ENCODE data around the gene ZNF385B. TPM values are rescaled to one million over a fixed set of nuclear protein-coding genes. Genes with fewer than 3 reads are reported as not detected.

ZNF385B gene
- total RNA-seq, 2 donors from 2014 or later = 0.61 to 1.2 TPM

DNA sequence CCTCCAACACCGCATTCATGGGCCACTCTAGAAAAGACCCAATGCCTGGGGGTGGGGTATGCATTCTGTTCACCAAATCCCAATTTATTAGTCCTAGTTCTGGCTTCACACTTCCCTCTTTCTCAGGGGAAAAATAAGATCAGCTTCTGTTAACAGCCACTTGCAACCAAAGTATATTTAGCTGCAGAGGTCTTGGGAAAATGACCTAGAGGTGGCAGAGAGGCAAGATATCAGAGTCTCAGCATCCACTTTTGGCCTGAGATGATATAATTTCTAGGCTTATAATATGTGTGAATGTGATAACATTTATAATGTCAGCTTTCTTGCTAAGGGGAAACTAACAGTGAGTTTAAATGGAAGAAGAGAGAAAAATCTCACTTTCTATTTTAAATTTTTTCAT is 89.1 kb downstream of the ZNF385B start:
- intact Hi-C loops (cut with DNase I, micrococcal nuclease) = no loop called here
- ATAC-seq (no peak), DNase-seq (no peak)

DNA sequence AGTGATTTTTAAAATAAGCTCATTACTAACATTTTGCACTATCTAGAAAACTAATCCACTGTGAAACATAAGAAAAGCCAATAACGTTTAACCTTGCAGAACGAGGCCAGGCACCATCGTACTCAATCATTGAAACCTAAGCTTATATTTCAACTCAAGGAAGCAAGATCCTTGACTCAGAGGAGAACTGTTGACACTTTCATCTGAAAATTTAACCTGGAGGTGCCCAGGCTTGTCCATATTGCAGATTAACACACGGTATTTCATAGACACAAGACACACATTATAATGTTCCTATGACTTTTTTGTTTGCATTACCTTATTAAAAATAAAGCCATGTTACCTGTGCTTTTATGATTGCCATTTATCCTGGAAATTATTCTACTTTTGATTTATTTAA is 89.6 kb downstream of the ZNF385B start:
- intact Hi-C loops (cut with DNase I, micrococcal nuclease) = no loop called here
- DNase-seq (no peak), ATAC-seq (no peak)

DNA sequence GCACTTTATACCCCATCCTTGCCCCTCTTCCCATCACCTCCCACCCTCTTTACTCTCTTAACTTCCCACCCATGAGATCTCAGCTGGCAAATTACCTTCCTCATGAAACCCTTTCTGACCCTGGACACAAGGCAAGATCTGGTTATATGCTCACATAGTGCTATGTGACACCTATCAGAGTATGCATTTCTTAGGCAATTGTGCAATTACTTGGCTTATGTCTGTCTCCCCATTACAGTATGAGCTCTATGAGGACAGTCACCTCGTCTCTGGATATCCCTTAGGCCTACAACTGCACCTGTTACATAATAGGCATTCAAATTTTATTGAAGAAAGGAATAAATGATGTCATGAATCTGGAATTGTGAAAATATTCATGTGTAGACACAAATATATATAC is 91.4 kb downstream of the ZNF385B start:
- ATAC-seq (no peak), DNase-seq (no peak)
- intact Hi-C loops (cut with DNase I, micrococcal nuclease) = no loop called here

DNA sequence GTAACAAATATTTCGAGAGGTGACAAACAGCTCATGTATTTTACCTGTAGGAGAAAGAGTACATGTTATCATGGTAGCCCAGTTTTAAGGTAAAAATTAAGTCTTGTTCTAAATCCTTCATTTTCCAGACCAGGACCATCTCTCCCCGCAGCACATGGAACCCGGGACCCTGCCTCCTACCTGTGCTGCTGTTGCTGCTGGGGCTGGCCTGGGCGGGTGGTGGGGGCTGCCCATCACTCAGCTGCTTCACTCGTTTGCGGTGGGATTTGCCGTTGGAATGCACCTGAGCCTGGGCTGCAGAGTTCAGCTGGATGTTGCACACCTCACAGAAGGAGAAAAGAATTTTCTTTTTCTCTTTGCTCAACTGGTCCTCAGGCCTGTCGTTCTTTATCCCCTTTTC is 92.1 kb downstream of the ZNF385B start:
- intact Hi-C loops (cut with DNase I, micrococcal nuclease) = no loop called here
- DNase-seq (no peak), ATAC-seq (no peak)

DNA sequence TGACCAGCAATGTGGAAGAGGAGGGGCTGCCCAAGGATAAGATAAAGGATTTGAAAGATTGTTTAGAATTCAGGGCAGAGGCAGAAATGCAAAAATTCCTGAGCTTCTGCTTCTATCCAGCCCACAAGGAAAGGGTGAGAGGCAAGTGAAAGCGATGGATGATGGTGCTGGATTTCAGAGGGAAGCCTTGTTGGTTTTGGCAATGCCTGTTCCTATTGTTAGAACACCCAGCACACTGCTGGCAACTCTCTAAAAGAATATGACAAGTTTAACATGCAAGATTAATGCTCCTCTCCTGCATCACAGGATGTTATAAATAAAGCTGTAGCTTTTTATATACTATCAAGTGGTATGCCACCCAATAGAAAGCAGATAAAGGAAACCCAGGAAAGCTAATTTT is 92.6 kb downstream of the ZNF385B start:
- DNase-seq (no peak), ATAC-seq (no peak)
- intact Hi-C loops (cut with DNase I, micrococcal nuclease) = no loop called here

DNA sequence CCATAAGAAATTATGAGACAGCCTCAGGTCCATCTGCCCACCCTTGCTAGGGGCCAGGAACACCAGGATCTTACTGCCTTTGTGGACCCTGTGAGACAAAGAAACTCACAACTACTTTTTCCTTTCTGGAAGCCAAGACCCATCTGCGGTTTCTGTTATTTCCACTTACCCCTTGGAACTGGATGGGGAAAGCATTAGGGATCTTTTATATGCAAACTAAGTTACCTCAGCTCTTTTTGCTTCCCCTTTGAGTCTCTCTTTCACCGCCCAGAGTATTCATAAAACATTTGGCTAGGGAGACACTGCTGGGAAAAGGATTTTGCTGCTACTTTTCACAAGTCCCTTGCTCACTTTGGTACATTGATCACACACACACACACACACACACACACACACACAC is 95.7 kb downstream of the ZNF385B start:
- DNase-seq (no peak), ATAC-seq (no peak)
- intact Hi-C loops (cut with DNase I, micrococcal nuclease) = no loop called here

DNA sequence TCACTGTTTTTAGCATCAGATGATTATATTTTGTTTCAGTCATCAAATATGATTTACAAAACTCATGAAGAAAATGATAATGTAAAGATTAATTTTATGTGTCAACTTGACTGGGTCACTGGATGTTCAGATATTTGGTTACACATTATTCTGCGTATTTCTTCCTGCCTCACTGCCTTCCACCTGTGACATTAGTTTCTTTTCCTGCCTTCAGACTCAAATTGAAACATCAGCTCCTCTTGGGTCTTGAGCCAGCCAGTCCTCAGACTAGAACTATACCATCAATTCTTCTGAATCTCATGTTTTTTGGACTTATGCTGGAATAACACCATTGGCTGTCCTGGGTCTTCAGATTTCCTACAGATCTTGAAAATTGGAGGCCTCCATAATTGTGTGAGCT is 96.7 kb downstream of the ZNF385B start:
- no peak for DNase-seq
- intact Hi-C loops (cut with DNase I, micrococcal nuclease) = no loop called here
- ATAC-seq = no peak

DNA sequence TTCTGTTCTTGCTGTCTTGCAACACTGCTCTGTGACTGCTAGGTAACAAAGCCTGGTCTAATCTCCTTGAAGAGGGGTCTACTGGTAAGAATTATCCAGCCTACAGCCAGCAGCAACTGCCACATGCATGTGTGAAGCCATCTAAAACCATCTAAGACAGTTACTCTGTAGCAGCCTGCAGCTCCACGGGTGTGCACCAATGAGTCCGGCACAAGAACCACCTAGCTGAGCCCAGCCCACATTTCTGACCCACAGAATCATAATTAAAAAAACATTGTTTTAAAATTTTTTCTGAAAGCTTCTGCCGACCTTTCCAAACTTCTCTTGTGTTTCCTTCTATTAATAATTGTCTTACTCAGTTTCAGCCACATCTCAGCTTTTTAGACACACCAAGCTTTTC is 102.8 kb downstream of the ZNF385B start:
- intact Hi-C loops (cut with DNase I, micrococcal nuclease) = no loop called here
- DNase-seq (no peak), ATAC-seq (no peak)

DNA sequence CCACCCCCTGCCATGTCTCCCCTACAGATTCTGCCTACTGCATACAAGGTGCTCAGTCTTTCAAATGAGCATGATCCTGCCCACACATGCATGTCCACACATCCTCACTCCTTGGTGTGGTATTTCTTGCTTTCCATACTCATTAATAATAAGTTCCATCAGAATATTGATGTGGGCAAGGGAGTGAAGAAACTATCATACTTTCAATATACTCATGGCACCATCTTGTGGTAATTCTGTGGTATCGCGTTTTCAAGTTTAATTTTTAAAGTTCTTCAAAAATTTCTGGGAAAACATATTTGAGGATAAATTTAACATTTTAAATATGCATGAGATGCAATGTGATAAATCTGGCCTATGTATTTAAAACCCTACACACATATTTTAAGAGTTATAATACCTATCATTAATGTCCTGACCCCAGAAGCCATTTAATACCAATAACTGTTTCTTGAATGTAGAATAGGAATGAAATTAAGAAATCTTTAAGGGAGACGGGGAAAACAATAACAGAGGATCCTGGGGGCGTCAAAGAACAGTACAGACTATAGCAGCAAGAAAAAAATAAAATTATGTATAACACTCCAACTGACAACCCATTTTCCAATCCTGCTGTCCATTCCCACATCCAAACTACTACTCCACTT is 110.1 kb downstream of the ZNF385B start:
- intact Hi-C loops (cut with DNase I, micrococcal nuclease) = loop anchor here in 1 of 2 donors (5.0 kb wide), 2 partner anchors 329 to 534 kb away; no protein-coding TSS in a partner anchor
- no peak for DNase-seq

DNA sequence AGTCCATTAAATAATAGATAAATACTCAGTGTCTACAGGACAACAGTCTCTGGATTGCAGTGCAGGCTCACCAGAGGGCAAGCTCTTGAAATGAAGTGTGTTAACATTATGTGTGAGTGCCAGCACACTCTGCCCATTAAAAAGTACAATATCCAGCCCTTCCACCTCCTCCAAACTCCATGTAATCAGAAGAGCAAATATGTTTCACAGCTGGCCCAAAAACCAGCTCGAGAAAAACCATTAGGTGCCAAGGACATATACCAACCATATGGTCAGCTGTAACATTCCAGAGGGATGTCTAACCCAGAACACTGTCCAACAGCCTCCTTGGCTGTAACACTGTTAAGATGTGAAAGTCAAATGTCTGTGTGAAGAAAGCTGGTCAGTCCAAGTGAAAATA is 112.2 kb downstream of the ZNF385B start:
- ATAC-seq (no peak), DNase-seq (no peak)
- intact Hi-C loops (cut with DNase I, micrococcal nuclease) = no loop called here

More for the DNA sequence above, 110.1 kb downstream of the ZNF385B start:
- ATAC-seq = no peak

DNA sequence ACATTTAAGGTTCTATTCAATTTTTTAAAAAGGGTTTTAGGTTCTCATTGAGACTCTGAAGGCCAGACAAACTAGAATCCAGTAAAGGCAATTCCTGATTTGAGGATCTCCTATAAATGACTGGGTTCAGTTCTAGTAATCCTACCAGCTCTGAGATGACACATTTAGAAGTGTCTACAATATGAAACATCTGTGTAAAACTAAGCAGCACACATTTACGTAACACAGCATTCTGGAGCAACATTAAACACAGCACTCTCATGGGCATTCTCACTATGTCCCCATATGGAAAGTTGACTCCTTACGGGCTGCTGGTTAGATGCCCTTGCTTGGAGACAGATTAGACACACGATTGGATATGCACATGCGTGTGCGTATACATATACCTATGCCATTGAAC is 114.4 kb downstream of the ZNF385B start:
- ATAC-seq (no peak), DNase-seq (no peak)
- intact Hi-C loops (cut with DNase I, micrococcal nuclease) = no loop called here

DNA sequence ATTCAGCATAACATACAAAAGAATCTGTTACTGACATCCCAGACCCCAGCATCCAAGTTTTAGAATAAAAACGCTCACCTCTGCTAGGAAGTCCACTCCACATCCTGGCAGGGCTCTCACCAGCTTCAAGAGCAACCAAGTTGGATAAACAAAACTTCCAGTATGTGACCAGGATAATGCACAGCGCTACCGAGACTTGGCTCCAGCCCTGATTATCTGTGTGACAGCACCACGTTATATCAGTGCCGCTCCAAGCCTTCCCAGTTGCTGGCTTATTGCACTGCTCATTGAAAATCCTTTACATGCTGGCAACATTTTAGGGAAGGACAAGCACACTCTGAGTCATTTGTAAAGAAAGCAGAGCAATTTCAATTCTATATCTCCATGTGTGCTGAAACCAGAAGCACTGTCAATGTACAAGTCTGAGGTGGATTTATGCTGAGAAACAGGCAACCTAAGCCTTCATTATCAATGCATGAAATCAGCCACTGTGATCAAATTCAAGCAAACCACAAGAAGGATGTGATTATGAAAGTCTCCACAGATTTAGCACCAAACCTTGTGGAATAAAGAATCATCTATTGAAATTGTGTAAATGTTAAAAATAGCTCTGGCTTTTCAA is 115.7 kb downstream of the ZNF385B start:
- ATAC-seq (no peak), DNase-seq (no peak)
- intact Hi-C loops (cut with DNase I, micrococcal nuclease) = no loop called here

DNA sequence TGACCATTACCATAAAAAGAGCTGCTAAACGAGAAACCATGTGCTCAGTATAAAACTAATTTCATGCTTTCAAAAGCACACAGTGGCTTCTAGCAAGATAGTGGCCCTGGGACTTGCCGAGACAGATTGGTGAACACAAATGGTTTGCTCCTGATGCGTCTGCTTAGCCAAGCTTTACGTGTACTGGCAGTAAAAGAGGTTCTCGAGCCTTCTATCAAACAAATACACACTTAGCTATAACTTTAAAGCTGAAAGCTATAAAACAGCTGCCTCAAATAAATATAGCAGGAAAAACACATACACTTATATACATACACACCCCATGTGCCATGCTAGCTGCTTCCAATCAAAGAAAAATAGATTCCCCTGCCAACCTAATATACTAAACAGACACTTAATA is 117.0 kb downstream of the ZNF385B start:
- intact Hi-C loops (cut with DNase I, micrococcal nuclease) = no loop called here
- ATAC-seq = no peak
- DNase-seq = no peak

DNA sequence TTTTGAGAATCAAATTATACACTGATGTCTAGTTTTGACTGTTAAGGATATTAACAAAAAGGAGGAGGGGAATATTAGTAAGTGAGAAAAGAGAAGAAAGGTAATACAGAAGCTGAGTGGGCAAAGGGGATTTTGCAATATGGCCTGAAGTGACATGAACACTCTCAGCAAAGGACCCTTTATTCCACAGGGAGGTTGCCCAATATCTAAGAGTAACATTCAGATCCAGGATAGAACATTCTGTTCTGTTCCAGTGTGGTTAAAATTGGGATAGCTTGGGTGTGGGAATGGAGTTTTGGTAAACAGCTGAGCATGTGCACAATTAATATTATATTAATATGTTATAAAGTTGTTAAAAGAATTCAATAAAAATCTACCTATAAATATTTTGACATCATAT is 120.1 kb downstream of the ZNF385B start:
- DNase-seq (no peak), ATAC-seq (no peak)
- intact Hi-C loops (cut with DNase I, micrococcal nuclease) = no loop called here

DNA sequence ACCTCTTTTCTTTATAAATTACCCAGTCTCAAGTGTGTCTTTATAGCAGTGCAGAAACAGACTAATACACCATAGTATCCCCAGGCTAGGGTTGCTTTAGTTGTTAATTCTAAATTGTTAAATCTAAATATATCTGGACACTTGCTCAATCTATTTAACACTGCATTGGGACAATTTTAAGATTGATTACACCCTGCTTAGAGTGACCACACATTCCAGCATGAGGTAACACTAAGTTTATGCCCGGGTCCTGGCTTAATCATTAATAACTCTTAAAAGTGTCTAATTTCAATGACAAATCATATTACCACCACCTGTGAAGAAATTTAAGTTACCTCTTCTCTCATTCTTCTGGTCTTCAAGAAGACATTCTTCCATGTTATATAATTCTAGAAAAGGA is 131.4 kb downstream of the ZNF385B start:
- intact Hi-C loops (cut with DNase I, micrococcal nuclease) = no loop called here
- no peak for ATAC-seq
- no peak for DNase-seq

DNA sequence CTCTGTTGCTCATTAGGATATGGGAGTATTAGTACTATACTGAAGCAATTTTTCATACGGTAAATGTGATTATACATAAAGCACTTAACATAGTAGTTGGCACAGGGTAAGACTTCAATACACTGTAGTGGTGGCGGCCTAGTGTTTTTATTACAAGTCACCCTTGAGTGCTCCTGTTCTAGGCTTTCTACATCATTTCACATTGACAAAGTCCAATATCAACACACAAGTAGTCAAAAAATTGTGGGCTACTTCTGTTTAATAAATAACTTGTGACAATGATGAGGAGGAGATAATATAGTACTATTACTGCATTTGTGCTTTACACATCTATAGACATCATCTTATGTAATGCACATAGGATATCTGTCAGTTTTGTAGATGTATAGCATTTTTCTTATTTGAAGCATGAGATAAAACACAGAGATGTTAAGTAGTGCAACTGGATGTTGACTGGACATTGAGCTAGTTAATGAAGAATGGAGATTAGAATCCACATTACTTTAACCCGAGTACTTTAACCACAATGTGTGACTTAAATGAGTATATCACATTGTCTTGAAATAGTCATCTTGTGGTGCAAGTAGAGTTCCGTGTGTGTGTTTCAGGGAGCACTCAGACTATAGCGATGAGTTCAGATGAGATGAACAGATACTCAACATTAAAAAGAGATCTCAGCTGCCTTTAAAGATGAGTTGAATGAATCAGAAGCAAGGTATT is 134.8 kb downstream of the ZNF385B start:
- DNase-seq = no peak
- ATAC-seq = no peak
- intact Hi-C loops (cut with DNase I, micrococcal nuclease) = no loop called here

DNA sequence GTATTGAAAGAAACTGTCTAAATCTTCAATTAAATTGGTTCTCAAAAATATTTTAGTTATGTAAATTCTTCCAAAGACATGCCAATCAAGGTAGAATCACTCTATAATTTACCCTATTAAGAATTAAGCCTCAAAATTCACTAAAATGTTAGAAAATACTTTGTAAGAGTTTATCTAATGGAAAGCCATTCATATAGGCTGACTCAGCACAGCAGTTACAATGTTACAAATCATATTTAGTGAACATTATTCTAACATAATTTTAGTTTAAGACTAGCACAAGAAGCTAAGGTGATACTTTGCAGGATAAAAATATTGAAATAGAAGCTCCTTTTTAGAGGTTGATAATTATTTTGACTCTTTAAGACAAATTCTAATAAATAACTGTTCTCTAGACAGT is 137.0 kb downstream of the ZNF385B start:
- DNase-seq (no peak), ATAC-seq (no peak)
- intact Hi-C loops (cut with DNase I, micrococcal nuclease) = no loop called here

DNA sequence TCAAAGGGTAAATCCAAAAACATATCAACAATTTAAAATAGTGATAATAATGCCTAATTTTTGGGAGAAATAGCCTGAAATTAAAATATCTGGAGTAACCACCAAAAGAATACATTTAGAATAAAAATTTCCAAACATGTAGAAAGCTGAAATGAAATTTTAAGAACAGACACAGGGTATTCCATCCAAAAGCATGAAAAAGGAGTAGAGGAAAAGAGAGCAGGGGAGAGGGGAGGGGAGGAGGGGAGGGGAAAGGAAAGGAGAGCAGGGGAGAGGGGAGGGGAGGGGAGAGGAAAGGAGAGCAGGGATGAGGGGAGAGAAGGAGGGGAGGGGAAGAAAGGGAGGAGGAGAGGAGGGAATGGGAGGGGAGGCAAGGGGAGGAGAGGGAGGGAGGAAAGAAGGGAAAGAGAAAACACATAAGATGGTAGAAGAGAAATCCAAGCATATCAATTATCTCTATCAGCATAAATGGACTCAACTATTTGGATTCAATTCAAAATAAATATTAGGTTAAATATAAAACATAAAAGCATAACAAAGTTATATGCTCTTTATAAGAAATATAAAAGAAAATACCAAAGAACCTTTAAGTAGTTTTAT is 141.1 kb downstream of the ZNF385B start:
- intact Hi-C loops (cut with DNase I, micrococcal nuclease) = no loop called here
- DNase-seq (no peak), ATAC-seq (no peak)

DNA sequence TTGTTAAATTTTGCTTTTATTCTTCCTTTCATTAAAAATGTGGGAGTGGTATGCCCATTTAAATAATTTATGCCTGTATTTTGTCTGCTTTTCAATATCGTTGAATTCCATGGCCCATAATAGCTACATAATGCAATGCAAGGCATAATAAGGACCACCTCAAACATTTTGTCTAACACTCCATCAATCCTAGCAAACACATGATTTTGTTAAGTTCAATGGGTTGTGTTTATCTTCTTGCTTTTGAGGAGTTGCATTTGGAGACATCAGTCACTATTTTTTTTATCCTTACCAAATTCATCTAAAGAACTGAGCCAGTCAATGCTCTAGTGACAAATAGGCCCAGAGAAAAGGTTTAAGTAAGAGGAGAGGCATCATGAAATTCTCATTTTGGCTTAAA is 145.5 kb downstream of the ZNF385B start:
- ATAC-seq (no peak), DNase-seq (no peak)
- intact Hi-C loops (cut with DNase I, micrococcal nuclease) = no loop called here

DNA sequence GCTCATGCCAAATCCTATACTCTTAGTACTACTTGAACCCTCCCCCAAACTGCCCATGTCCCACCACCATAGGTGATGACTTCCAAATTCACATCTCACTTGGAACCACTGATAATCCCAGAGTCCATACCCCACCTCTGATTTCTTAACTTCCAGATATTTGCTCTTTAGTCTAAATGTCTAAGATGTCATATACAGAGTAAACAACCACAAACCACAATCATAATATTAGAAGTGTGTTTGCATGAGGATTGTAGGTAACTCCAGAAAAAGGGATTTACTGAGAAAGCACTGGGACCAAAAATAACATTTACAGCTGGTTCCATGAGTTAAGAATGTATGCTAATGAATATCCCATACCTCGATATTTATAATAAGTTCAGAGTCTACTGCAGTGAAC is 146.2 kb downstream of the ZNF385B start:
- ATAC-seq = no peak
- DNase-seq = no peak
- intact Hi-C loops (cut with DNase I, micrococcal nuclease) = no loop called here
